Tibial nerve (tissue), 4 donors: ENCODE results near the gene CLMP. TPM values are rescaled to one million over a fixed set of nuclear protein-coding genes. Genes with fewer than 3 reads are reported as not detected.
"Not testable (repeated sequence)": the region's sequence is repeated elsewhere in the genome, so short reads cannot be mapped to it uniquely, and the experiment has no call there.

ENCODE experiments used
- DNase-seq, 2 donors: peaks; one replicate each; pipeline ENCODE4 v3.0.0-alpha.2; 2019; ENCODE audit warnings: low spot score in 2 of 2
- H3K27ac ChIP-seq, 4 donors: fragments of 200-600 bp; sonication (generic) in 3 of 4; one replicate each; pipeline ENCODE4 v1.5.1; 2017 to 2019; ENCODE audit warnings: mild to moderate bottlenecking in 1 of 4
- H3K27me3 ChIP-seq, 2 donors: fragments of 200-600 bp; sonication (generic) in 1 of 2; one replicate each; pipeline versions ENCODE4 v1.5.1 to v1.6.0; 2017 to 2019
- H3K36me3 ChIP-seq, 3 donors: fragments of 200-600 bp; sonication (generic); one replicate each; pipeline ENCODE4 v1.5.1; 2018 to 2019
- H3K4me1 ChIP-seq, 4 donors: fragments of 200-600 bp; sonication (generic) in 3 of 4; one replicate each; pipeline ENCODE4 v1.5.1; 2017 to 2019
- H3K4me3 ChIP-seq, 4 donors: fragments of 200-600 bp; sonication (generic) in 3 of 4; one replicate each; pipeline ENCODE4 v1.5.1; 2017 to 2019; ENCODE audit warnings: mild to moderate bottlenecking in 1 of 4, moderate library complexity in 1 of 4
- H3K9me3 ChIP-seq, 4 donors: fragments of 200-600 bp; sonication (generic) in 3 of 4; one replicate each; pipeline ENCODE4 v1.5.1; 2017 to 2019
- EP300 ChIP-seq, 2 donors: sonication (generic); formaldehyde crosslinking; IDR thresholded peaks; one replicate each; pipeline ENCODE4 v1.6.1; 2017; ENCODE audit warnings: antibody characterized with exemption in 2 of 2, mild to moderate bottlenecking in 1 of 2
- POLR2A ChIP-seq, 2 donors: fragments of 450-650 bp; IDR thresholded peaks; one replicate each; pipeline ENCODE4 v1.6.1; 2017; ENCODE audit warnings: antibody characterized with exemption in 2 of 2, mild to moderate bottlenecking in 2 of 2, moderate library complexity in 2 of 2
- WGBS, 2 donors: methylation state at CpG; one replicate each; pipeline ENCODE4 v1.1.5; 2018; 5-methylcytosine and 5-hydroxymethylcytosine counted together
- total RNA-seq, 4 donors: library from RNA; depleted of rRNA; stranded (reverse); fragments of >200 nt; gene quantifications; one replicate each; pipeline ENCODE4 v1.1.0, GENCODE V29; 2016
- TF ChIP-seq, protein P1 (sequence below), 5 experiments: fragments of 200-600 bp in 3 of 5; fragments of 450-650 bp in 2 of 5; sonication (generic) in 3 of 5; IDR thresholded peaks; one replicate each; pipeline ENCODE4 v1.5.1; 2016 to 2019; ENCODE audit warnings: antibody characterized with exemption in 5 of 5, mild to moderate bottlenecking in 3 of 5, moderate library complexity in 2 of 5

CLMP gene
- total RNA-seq, 4 donors from 2014 or later, result 82.5 to 98.6 (median 89.7) TPM

DNA sequence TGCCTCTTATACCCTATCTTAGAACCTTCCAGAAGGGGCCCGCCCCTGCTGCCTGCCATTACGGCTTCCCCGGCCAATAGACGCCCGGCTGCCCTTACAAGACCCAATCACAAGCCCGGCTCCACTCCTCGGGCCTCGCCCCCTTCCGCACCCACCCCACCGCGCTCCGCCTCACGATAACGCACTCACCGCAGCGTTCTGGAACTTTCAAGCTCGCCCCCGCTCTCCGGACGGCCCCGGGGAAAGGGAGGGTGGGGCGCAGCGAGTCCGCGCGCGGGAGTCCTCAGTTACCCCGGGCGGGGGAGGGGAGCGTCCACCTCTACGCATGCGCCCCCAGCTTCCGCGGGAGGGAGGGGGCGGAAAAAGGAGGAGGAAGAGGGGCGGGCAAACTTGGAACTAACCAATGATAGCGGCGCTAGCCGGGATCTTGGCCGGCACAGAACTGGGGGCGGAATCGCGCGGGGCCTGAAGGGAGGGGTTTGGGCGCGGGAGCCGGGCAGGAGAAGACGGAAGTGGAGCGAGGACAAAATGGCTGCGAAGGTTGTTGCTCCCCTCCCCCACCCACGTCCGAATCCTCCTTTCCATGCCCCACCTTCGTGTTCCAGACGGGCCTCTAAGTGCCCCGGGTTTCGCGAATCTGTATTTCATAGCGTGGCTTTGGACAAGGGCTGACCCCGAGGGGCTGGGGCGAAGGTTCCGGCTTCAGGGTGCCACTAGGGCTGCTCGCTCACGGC is 132.7 kb downstream of the CLMP start:
- Histone ChIP-seq H3K4me1 (peaks cover 0 to 67% (median 39%) of the 10 kb centered on the region in 4 donors), H3K9me3 (no peaks in the 10 kb centered on the region), H3K36me3 (peaks cover 3 to 34% (median 11%) of the 10 kb centered on the region in 3 donors), H3K27ac (peak overlapping the region; percentile 100), H3K4me3 (peak overlapping the region; percentile 84 to 98 (median 88)), H3K27me3 (peaks cover 0 to 3% of the 10 kb centered on the region in 2 donors)
- TF ChIP-seq POLR2A (IDR thresholded peaks at IDR 0.05) (peak; percentile 72 to 77), EP300 (IDR thresholded peaks at IDR 0.05) (peak; percentile 83 to 96)
- TF ChIP-seq, protein P1, sequence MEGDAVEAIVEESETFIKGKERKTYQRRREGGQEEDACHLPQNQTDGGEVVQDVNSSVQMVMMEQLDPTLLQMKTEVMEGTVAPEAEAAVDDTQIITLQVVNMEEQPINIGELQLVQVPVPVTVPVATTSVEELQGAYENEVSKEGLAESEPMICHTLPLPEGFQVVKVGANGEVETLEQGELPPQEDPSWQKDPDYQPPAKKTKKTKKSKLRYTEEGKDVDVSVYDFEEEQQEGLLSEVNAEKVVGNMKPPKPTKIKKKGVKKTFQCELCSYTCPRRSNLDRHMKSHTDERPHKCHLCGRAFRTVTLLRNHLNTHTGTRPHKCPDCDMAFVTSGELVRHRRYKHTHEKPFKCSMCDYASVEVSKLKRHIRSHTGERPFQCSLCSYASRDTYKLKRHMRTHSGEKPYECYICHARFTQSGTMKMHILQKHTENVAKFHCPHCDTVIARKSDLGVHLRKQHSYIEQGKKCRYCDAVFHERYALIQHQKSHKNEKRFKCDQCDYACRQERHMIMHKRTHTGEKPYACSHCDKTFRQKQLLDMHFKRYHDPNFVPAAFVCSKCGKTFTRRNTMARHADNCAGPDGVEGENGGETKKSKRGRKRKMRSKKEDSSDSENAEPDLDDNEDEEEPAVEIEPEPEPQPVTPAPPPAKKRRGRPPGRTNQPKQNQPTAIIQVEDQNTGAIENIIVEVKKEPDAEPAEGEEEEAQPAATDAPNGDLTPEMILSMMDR (IDR thresholded peaks at IDR 0.05), result peak in 1 of 5 experiments; percentile 35
- WGBS, 2 donors, result 1% methylated on average over 57 to 58 of the region's 63 CpGs
- peak; percentile 97 to 98 for DNase-seq

DNA sequence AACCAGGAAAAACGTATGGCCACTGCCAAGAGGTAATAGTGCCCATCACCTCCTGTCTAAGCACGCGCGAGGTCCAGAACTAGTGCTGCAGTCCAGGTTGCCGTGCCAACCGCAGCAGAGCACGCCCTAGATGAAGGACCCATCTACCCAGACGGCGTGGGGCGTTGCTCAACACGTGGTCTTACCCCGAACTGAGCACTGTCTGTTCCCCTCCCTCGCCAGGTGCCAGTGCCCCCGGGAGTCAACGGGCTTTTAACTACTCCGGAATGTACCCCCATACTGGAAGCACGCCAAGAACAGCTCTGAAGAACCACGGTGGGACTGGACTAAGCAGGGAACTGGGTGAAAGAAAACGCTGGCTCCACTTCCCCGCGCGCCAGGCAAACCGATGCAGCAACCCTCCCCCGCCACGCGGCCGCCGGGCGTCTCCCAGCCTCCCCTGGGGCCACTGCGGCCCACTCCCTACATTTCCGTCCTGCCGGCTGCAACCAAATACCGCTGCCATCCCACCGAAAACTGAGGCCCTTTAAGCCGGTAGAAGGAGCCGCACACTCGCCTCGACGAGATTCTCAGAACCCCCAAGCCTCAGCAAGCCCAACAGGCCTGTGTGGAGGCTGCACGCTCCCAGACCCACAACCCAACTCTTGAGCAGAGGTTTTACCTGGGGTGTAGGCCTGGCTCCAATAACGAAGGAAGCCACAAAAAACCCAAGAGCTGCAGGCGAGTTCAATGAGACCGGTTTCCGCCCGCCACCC is 133.5 kb downstream of the CLMP start, which contains the start of gene HSPA8:
TSS of gene HSPA8 (minus strand) at position 734 of the 755 bp plus-strand sequence. CDS start 812 bp downstream, outside the sequence.
- H3K4me3 ChIP-seq, result peak within 1 kb of the TSS; percentile 84 to 98 (median 88)
- H3K9me3 ChIP-seq, result no peaks in the 10 kb centered on the region
- WGBS, 2 donors, result 0 to 1% methylated on average over 36 to 45 of the region's 45 CpGs
- peaks cover 0 to 75% (median 41%) of the 10 kb centered on the region in 4 donors for H3K4me1 ChIP-seq
- peaks cover 3 to 42% (median 18%) of the 10 kb centered on the region in 3 donors for H3K36me3 ChIP-seq
- peaks cover 0 to 3% of the 10 kb centered on the region in 2 donors for H3K27me3 ChIP-seq
- peak; percentile 53 to 59 for DNase-seq
- peak within 1 kb of the TSS; percentile 100 for H3K27ac ChIP-seq
- TF ChIP-seq EP300 (IDR thresholded peaks at IDR 0.05) (peak in 1 of 2 donors; percentile 99), POLR2A (IDR thresholded peaks at IDR 0.05) (peak; percentile 98)
- TF ChIP-seq, protein P1 (IDR thresholded peaks at IDR 0.05), result peak in 1 of 5 experiments; percentile 27

DNA sequence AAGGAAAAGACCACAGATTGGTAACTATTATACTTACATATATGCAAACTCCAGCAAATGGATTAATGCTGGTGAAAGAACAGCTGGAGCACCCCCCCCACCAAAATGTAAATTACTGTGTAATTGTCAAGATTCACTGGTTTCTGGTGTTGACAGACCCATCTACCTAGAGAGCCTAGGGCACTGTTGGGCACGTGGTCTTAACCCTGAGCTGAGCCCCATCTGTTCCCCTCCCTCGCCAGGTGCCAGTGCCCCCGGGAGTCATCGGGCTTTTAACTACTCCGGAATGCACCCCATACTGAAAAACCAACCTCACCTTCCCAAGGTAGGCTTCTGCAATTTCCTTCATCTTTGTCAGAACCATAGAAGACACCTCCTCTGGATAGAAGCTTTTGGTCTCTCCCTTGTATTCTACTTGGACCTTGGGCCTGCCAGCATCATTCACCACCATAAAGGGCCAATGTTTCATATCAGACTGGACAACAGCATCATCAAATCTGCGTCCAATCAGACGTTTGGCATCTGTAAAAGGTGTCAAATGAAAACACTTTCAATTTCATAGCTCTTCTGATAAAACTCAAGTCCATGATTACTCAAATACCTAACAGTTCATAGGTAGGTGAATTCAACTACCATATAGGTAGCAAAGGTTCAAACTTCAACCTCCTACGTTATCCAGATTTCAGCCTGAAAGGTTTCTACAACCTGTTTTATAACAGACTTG is 134.6 kb downstream of the CLMP start:
- DNase-seq, result no peak
- H3K4me3 ChIP-seq, result peak overlapping the region; percentile 84 to 98 (median 88)
- TF ChIP-seq POLR2A (IDR thresholded peaks at IDR 0.05) (no peak), EP300 (IDR thresholded peaks at IDR 0.05) (no peak)
- TF ChIP-seq, protein P1 (IDR thresholded peaks at IDR 0.05), result no peak
- H3K27ac ChIP-seq, result peak overlapping the region; percentile 92 to 100 (median 100)
- peaks cover 5 to 53% (median 24%) of the 10 kb centered on the region in 3 donors for H3K36me3 ChIP-seq
- peaks cover 0 to 76% (median 41%) of the 10 kb centered on the region in 4 donors for H3K4me1 ChIP-seq
- 5 to 9% methylated on average over 8 of the region's 8 CpGs for WGBS, 2 donors
- no peaks in the 10 kb centered on the region for H3K9me3 ChIP-seq
- H3K27me3 ChIP-seq, result peaks cover 0 to 3% of the 10 kb centered on the region in 2 donors

DNA sequence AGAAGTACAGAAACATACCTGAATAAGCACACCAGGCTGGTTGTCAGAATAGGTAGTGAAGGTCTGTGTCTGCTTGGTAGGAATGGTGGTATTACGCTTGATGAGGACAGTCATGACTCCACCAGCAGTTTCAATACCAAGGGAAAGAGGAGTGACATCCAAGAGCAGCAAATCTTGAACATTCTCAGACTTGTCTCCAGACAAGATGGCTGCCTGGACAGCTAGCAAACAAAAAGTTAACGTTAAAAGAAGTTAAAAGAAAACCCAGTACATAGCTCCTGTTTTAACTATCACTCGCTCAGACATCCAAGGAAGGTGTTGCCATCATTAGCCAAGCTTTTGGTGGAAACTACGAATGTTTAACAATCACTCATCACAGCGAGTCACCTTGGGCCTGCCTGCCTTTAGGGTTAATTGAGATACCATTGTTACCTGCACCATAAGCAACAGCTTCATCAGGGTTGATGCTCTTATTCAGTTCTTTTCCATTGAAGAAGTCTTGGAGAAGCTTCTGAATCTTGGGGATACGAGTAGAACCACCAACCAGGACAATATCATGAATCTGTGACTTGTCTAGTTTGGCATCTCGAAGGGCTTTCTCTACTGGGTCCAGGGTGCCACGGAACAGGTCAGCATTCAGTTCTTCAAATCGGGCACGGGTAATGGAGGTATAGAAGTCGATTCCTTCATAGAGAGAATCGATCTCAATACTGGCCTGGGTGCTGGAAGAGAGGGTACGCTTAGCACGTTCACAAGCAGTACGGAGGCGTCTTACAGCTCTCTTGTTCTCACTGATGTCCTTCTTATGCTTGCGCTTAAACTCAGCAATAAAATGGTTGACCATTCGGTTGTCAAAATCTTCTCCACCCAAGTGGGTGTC is 135.8 kb downstream of the CLMP start:
- Histone ChIP-seq H3K4me1 (peaks cover 0 to 76% (median 38%) of the 10 kb centered on the region in 4 donors), H3K27ac (peak overlapping the region; percentile 2 to 100 (median 17)), H3K36me3 (peaks cover 5 to 60% (median 24%) of the 10 kb centered on the region in 3 donors), H3K4me3 (peak overlapping the region; percentile 23 to 98 (median 84))
- H3K9me3 ChIP-seq, H3K27me3 ChIP-seq, DNase-seq: not testable (repeated sequence)
- 46 to 50% methylated on average over 18 of the region's 18 CpGs for WGBS, 2 donors
